GM15510 (cell line): Measurements from ENCODE around the gene ATAT1.

Experiments
- POLR2A ChIP-seq: IDR thresholded peaks from 3 replicates; pipeline ENCODE4 v1.6.1; 2011; ENCODE audit warnings: borderline replicate concordance; ENCODE audit not compliant: insufficient read length; ENCODE audit errors: extremely low read depth

ATAT1 gene

GRCh38 chr6:30689985-30690384 lies 63.3 kb downstream of the ATAT1 start:
- no peak for TF ChIP-seq POLR2A

DNA sequence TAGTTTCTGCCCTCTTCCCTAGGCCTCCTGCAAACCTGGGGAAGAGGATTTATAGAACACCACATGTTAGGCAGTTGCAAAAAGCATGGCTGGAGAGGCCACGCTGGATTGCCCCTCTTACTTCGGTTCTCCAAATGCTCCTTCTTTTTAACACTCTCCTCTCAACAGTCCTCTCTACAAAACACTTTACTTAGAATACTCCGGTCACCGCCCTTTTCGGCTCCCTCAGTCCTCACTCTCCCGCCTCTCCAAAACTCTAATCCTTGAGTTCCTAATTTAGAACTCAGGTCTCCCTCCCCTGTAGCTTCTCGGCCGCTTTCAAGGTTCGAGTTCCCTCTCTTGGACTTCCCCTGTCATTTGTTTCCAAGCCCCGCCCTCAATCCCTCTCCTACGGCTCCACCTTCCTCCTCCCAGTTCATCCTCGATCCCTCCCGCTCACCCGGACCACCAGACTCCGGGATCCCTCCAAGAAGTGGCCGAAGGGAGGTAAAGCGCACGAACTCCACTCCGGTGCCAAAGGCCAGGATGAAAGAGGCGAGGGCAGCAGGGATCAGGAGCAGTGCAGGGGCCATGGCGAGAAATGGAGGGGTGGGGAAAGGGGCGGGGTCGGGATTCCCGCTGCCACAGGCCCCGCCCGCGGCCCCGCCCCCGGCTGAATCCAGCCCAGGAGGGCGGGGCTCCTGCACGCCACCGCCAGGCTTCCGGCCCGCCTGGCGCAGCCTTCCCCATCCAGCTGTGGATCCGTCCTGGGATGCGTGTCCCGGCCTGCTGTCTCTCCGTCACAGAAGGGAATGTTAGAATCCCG lies 63.9 kb downstream of the ATAT1 start, which contains the start of gene NRM:
NRM (minus strand) TSS at position 582 of the 805 bp plus-strand sequence; CDS start at position 572, 10 bp downstream.
- peak; percentile 64 for TF ChIP-seq POLR2A

- TF ChIP-seq POLR2A = no peak
These were observed 64.7 kb downstream of the ATAT1 start for GRCh38 chr6:30691208-30691847.
